Type B pancreatic cell (in vitro differentiated cells): ENCODE data around the gene ANKLE2. TPM values are rescaled to one million over a fixed set of nuclear protein-coding genes. Genes with fewer than 3 reads are reported as not detected.

Experiments
- DNase-seq: peaks from one replicate; pipeline ENCODE4 v3.0.0; 2021; ENCODE audit warnings: mixed read lengths; ENCODE audit not compliant: unreplicated experiment; ENCODE audit errors: extremely low spot score
- H3K27ac Mint-ChIP-seq: 2 replicates; pipeline ENCODE4 v1.8.0; 2021; ENCODE audit warnings: mild to moderate bottlenecking, mixed read lengths
- H3K27me3 Mint-ChIP-seq: 2 replicates; pipeline ENCODE4 v1.8.0; 2021; ENCODE audit warnings: mixed read lengths
- H3K36me3 Mint-ChIP-seq: 2 replicates; pipeline ENCODE4 v1.8.0; 2021; ENCODE audit warnings: mixed read lengths
- H3K4me1 Mint-ChIP-seq: one replicate; pipeline ENCODE4 v1.8.0; 2021; ENCODE audit warnings: mixed read lengths; ENCODE audit not compliant: unreplicated experiment
- H3K4me3 Mint-ChIP-seq: 2 replicates; pipeline ENCODE4 v1.8.0; 2021; ENCODE audit warnings: mild to moderate bottlenecking, mixed read lengths
- H3K9me3 Mint-ChIP-seq: 2 replicates; pipeline ENCODE4 v1.8.0; 2021; ENCODE audit warnings: mixed read lengths
- total RNA-seq: library from RNA; stranded (reverse); gene quantifications from 2 replicates; pipeline ENCODE4 v1.2.1, GENCODE V29; 2021; ENCODE audit warnings: low replicate concordance
- TF ChIP-seq, protein P1 (sequence below): fragments of 200-600 bp; sonication (generic); conservative IDR thresholded peaks from 2 replicates; pipeline ENCODE4 v1.5.0; 2021; ENCODE audit warnings: antibody characterized with exemption, mild to moderate bottlenecking

Gene ANKLE2
- total RNA-seq, 1 donor from 2014 or later = 75.9 TPM

DNA sequence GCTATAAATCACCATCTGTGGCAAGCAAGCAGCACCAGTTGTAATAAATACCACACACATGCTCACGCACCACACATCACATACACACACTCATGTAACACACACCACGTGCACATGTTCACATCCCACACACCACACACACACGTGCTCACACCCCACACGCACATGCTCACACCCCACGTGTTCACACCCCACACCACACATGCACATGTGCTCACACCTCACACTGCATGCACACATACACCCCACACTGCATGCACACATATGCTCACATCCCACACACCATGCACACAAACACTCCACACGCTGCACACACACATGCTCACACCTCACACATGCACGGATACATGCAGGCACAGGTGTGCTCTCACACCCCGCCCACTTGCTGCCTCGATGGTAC, 22.9 kb upstream of the ANKLE2 start:
- DNase-seq = no peak
- Mint-ChIP-seq H3K27ac (peak overlapping the region; percentile 9), H3K36me3 (peaks cover 35% of the 10 kb centered on the region), H3K4me1 (no peaks in the 10 kb centered on the region), H3K27me3 (no peaks in the 10 kb centered on the region), H3K4me3 (no peak overlapping the region), H3K9me3 (no peaks in the 10 kb centered on the region)
- TF ChIP-seq, protein P1, sequence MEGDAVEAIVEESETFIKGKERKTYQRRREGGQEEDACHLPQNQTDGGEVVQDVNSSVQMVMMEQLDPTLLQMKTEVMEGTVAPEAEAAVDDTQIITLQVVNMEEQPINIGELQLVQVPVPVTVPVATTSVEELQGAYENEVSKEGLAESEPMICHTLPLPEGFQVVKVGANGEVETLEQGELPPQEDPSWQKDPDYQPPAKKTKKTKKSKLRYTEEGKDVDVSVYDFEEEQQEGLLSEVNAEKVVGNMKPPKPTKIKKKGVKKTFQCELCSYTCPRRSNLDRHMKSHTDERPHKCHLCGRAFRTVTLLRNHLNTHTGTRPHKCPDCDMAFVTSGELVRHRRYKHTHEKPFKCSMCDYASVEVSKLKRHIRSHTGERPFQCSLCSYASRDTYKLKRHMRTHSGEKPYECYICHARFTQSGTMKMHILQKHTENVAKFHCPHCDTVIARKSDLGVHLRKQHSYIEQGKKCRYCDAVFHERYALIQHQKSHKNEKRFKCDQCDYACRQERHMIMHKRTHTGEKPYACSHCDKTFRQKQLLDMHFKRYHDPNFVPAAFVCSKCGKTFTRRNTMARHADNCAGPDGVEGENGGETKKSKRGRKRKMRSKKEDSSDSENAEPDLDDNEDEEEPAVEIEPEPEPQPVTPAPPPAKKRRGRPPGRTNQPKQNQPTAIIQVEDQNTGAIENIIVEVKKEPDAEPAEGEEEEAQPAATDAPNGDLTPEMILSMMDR = no peak

DNA sequence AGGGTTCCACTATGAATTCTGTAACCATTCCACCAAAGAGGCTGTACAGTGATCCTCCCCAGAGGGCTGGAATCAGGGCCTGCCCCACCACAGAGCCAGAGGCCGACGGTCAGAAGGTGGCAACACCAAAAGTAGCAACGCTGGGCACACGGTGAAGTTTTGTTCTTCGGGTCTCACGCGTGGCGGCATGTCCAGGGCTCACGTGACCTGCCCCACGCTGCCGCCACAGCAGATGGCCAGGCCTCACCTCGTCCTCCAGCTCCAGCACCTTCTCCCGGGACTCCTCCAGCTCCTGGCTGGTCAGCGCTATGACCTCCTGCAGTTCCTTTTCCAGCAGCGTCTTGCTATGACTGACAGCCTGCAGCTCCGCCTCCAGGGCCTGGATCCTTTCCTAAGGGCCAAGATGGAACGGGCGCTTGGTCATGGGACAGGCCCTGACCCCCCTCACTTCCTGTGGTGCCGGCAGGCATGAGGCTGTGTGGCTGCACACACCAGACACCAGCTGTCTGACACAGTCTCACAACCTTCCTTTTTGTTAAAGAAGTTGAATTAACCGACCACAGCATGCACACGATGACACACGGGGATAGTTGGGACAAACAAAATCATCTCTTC, 22.4 kb upstream of the ANKLE2 start:
- no peaks in the 10 kb centered on the region for H3K27me3 Mint-ChIP-seq
- peaks cover 32% of the 10 kb centered on the region for H3K36me3 Mint-ChIP-seq
- DNase-seq = no peak
- no peaks in the 10 kb centered on the region for H3K4me1 Mint-ChIP-seq
- no peak overlapping the region for H3K4me3 Mint-ChIP-seq
- H3K9me3 Mint-ChIP-seq = no peaks in the 10 kb centered on the region
- TF ChIP-seq, protein P1 = no peak
- peak overlapping the region; percentile 9 for H3K27ac Mint-ChIP-seq

DNA sequence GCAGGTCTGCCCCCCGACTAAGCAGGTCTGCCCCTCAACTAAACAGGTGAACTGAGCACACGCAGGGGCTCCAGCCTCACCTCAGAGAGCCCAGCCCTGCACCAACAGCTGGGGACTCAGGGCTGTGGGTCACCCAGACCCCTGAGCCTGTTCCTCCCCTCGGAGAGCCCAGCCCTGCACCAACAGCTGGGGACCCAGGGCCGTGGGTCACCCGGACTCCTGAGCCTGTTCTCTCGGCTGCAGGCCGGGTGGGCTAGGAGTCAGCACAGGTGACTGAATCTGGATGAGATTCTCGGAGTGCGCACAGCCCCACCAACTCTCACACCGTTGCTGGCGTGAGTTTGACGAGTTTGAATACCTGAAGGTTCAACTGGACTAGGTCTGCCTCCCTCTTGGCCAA, 20.3 kb upstream of the ANKLE2 start:
- Mint-ChIP-seq H3K4me3 (no peak overlapping the region), H3K9me3 (no peaks in the 10 kb centered on the region), H3K36me3 (peaks cover 20% of the 10 kb centered on the region), H3K27me3 (no peaks in the 10 kb centered on the region), H3K27ac (no peak overlapping the region), H3K4me1 (no peaks in the 10 kb centered on the region)
- TF ChIP-seq, protein P1 = no peak
- DNase-seq = no peak

DNA sequence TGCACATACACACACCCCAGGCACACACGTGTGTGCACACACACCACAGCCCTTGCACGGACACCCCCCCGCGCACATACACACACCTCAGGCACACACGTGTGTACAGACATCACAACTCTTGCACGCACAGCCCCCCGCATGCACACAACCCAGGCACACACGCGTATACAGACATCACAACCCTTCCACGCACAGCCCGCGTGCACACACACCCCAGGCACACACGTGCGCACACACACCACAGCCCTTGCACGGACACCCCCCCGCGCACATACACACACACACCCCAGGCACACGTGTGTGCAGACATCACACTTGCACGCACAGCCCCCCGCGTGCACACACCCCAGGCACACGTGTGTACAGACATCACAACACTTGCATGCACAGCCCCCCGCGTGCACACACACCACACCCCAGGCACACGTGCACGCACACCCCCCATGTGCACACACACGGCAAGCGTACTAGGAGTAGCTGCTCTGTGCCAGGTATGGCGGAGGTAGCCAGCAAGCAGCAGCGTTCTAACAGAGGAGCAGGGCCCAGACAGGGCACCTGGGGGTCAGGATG, 18.2 kb upstream of the ANKLE2 start:
- TF ChIP-seq, protein P1 = no peak
- no peaks in the 10 kb centered on the region for H3K9me3 Mint-ChIP-seq

DNA sequence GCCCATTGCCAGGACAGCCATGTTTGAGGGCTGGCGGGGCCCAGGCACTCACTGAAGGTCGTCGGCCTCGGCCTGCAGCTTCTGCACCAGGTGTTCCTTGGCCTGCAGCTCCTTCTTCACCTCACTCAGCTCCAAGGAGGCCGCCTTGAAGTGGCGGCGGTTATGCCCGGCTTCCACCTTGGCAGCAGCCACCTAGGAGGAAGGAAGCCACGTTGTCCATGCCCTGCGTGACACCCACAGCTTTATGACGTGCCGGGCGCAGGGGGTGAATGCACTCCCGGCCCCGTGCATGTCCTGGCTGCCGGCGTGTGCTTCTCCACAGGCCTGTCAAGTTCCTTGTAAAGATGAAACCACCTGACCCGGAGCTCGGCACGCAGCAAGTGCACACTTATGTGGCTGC, 16.0 kb upstream of the ANKLE2 start:
- no peak overlapping the region for H3K4me3 Mint-ChIP-seq
- no peak for DNase-seq
- H3K36me3 Mint-ChIP-seq = peaks cover 7% of the 10 kb centered on the region
- no peaks in the 10 kb centered on the region for H3K9me3 Mint-ChIP-seq
- H3K27me3 Mint-ChIP-seq = no peaks in the 10 kb centered on the region
- no peak overlapping the region for H3K27ac Mint-ChIP-seq
- TF ChIP-seq, protein P1 = no peak
- H3K4me1 Mint-ChIP-seq = no peaks in the 10 kb centered on the region

More for the DNA sequence above, 18.2 kb upstream of the ANKLE2 start:
- no peak for DNase-seq
- Mint-ChIP-seq H3K4me1 (no peaks in the 10 kb centered on the region), H3K4me3 (no peak overlapping the region), H3K36me3 (peaks cover 11% of the 10 kb centered on the region), H3K27ac (no peak overlapping the region), H3K27me3 (no peaks in the 10 kb centered on the region)
